ENCODE measurements around the gene PSMB7. TPM values are rescaled to one million over a fixed set of nuclear protein-coding genes. Genes with fewer than 3 reads are reported as not detected.

PSMB7 gene
- total and polyA plus RNA-seq, 2 of the 13 experiments (the other 11 are each of a cell fraction or from before 2014, with no cell fraction given) = 259 to 291 TPM

DNA sequence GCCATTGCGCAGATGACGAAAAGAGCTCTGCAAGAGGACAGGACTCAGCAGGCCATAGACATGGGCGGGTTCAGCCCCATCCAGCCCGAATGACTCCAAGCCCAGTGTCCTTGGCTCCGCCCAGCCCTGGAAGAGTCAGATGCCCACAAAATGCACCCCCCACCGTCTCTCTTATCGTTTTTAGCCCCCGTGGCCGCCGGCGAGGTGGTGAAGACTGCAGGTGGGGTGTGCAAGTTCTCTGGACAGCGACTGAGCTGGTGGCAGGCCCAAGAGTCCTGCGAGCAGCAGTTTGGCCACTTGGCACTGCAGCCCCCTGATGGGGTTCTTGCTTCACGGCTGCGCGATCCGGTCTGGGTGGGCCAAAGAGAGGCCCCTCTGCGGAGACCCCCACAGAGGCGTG is 37.1 kb upstream of the PSMB7 start (continued):
- TF ChIP-seq, protein P1, sequence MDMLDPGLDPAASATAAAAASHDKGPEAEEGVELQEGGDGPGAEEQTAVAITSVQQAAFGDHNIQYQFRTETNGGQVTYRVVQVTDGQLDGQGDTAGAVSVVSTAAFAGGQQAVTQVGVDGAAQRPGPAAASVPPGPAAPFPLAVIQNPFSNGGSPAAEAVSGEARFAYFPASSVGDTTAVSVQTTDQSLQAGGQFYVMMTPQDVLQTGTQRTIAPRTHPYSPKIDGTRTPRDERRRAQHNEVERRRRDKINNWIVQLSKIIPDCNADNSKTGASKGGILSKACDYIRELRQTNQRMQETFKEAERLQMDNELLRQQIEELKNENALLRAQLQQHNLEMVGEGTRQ (IDR thresholded peaks at IDR 0.05; ENCODE audit: low read depth, low read length) = no peak
- TF ChIP-seq, protein P1 (CRISPR knock-in tag; IDR thresholded peaks at IDR 0.05; ENCODE audit: borderline replicate concordance) = no peak
- TF ChIP-seq MTF1 (CRISPR knock-in tag; IDR thresholded peaks at IDR 0.05) (no peak), RBFOX2 (IDR thresholded peaks at IDR 0.05; ENCODE audit: low read depth, low read length) (no peak), ZNF264 (CRISPR knock-in tag; IDR thresholded peaks at IDR 0.05) (no peak), ZNF563 (CRISPR knock-in tag; IDR thresholded peaks at IDR 0.05) (no peak), SRSF1 (optimal IDR thresholded peaks at IDR 0.05; ENCODE audit: low read depth, low read length) (no peak), RCOR2 (CRISPR knock-in tag; IDR thresholded peaks at IDR 0.05) (no peak), NR3C1 (CRISPR knock-in tag; IDR thresholded peaks at IDR 0.05) (no peak), RFX5 (IDR thresholded peaks at IDR 0.05; ENCODE audit: low read depth, low read length) (no peak), ZNF446 (CRISPR knock-in tag; IDR thresholded peaks at IDR 0.05) (no peak)

DNA sequence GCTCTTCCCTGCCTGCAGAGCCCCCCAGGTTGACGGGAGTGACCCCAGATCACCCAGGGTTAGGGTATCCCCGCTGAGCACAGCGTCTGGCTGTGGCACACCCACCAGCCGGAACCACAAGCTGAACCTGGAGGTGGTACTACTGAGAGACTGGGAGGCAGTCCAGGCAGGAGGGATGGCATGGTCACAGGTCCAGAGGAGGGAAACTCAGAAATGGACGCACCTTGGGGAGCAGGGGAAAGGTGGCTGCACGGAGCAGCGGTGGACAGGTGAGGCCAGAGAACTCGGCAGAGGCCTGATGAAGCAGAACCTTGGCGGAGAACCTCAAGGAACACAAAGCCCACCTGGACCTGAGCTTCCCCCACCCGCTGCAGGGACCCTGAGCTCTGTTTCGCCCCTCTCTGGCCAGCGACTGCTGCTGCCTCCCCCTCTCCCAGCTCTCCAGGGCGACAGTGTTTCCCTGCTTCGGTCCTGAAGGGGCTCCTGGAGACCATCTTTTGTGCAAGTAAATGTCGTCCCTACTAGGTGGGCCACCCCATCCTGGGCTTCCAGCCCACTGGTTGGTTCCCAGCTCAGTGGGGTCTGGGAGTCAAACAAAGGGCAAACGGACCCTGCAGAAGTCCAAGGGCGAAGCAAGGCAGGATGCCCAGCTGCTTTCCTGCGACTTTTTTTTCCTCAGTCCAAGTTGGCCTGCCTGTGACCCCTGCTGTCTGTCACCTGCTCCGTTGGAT is 35.9 kb upstream of the PSMB7 start:
- POLR2A ChIA-PET = no interaction called here
- DNase-seq (ENCODE audit: low spot score) (no peak), FAIRE-seq (no peak), ATAC-seq (no peak)
- CTCF ChIA-PET (ENCODE audit: low intra/inter-chr PET ratio, low total read pairs) = no interaction called here
- H2AFZ ChIP-seq (ENCODE audit: low read length) = no peak overlapping the region
- WGBS (ENCODE audit: low lambda C conversion rate) = 20% methylated on average over 14 of the region's 19 CpGs
- BruUV-seq (replicated peaks) = no TSS peak
- H3K4me1 ChIP-seq (ENCODE audit: insufficient read depth, low read length) = peaks cover 10% of the 10 kb centered on the region; the same call in 1 of the 2 replicates
- peak overlapping the region; percentile 36; the same call in 1 of the 2 replicates for H3K4me2 ChIP-seq (ENCODE audit: low read depth, low read length)
- H3K79me2 ChIP-seq (ENCODE audit: insufficient read depth, low read length) = no peaks in the 10 kb centered on the region
- no peaks in the 10 kb centered on the region for H4K20me1 ChIP-seq (ENCODE audit: insufficient read depth, low read length)
- no peak overlapping the region for H3K9ac ChIP-seq (ENCODE audit: insufficient read depth, low read depth, low read length)
- TF ChIP-seq, protein P2, sequence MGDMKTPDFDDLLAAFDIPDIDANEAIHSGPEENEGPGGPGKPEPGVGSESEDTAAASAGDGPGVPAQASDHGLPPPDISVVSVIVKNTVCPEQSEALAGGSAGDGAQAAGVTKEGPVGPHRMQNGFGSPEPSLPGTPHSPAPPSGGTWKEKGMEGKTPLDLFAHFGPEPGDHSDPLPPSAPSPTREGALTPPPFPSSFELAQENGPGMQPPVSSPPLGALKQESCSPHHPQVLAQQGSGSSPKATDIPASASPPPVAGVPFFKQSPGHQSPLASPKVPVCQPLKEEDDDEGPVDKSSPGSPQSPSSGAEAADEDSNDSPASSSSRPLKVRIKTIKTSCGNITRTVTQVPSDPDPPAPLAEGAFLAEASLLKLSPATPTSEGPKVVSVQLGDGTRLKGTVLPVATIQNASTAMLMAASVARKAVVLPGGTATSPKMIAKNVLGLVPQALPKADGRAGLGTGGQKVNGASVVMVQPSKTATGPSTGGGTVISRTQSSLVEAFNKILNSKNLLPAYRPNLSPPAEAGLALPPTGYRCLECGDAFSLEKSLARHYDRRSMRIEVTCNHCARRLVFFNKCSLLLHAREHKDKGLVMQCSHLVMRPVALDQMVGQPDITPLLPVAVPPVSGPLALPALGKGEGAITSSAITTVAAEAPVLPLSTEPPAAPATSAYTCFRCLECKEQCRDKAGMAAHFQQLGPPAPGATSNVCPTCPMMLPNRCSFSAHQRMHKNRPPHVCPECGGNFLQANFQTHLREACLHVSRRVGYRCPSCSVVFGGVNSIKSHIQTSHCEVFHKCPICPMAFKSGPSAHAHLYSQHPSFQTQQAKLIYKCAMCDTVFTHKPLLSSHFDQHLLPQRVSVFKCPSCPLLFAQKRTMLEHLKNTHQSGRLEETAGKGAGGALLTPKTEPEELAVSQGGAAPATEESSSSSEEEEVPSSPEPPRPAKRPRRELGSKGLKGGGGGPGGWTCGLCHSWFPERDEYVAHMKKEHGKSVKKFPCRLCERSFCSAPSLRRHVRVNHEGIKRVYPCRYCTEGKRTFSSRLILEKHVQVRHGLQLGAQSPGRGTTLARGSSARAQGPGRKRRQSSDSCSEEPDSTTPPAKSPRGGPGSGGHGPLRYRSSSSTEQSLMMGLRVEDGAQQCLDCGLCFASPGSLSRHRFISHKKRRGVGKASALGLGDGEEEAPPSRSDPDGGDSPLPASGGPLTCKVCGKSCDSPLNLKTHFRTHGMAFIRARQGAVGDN (CRISPR knock-in tag; IDR thresholded peaks at IDR 0.05) = peak; percentile 24; the same call in 1 of the 2 replicates
- TF ChIP-seq FOXJ3 (CRISPR knock-in tag; IDR thresholded peaks at IDR 0.05; ENCODE audit: borderline replicate concordance) = no peak
- TF ChIP-seq, protein P3, sequence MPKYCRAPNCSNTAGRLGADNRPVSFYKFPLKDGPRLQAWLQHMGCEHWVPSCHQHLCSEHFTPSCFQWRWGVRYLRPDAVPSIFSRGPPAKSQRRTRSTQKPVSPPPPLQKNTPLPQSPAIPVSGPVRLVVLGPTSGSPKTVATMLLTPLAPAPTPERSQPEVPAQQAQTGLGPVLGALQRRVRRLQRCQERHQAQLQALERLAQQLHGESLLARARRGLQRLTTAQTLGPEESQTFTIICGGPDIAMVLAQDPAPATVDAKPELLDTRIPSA (CRISPR knock-in tag; IDR thresholded peaks at IDR 0.05; ENCODE audit: borderline replicate concordance) = no peak
- no peak overlapping the region for H3K4me3 ChIP-seq (replicated peaks in 1 of 3; ENCODE audit: insufficient read depth in 1 of 3, low read depth in 2 of 3, low read length in 3 of 3)
- peaks cover 15 to 38% of the 10 kb centered on the region in 2 experiments; a peak in 3 of 5 replicates for H3K27me3 ChIP-seq (ENCODE audit: control insufficient read depth in 1 of 2, insufficient read depth in 2 of 2, low read length in 2 of 2)
- no peak overlapping the region for H3K27ac ChIP-seq (ENCODE audit: extremely low read length, insufficient read depth, low read length)
- no peaks in the 10 kb centered on the region for H3K36me3 ChIP-seq (replicated peaks in 1 of 2; ENCODE audit: control insufficient read depth in 1 of 2, insufficient read depth in 2 of 2, low read length in 2 of 2)
- in situ Hi-C loops (cut with HindIII; ENCODE audit: extremely low pct_ligation_motif_present, low pct_unique_long_range_greater_than_20kb) = no loop called here
- intact Hi-C loops (cut with micrococcal nuclease; ENCODE audit: unreplicated experiment) = no loop called here
- H3K9me3 ChIP-seq (ENCODE audit: low read length) = no peaks in the 10 kb centered on the region
